OCI-LY3 (cell line): ENCODE measurements around the gene RNPEPL1.

Experiments used
- EZH2phosphoT487 ChIP-seq: fragments of 200-600 bp; shearing (Covaris generic); IDR thresholded peaks from 2 replicates; pipeline ENCODE4 v1.6.1; 2018; ENCODE audit warnings: antibody characterized with exemption, mixed run types, low read depth
- TF ChIP-seq, protein P1 (sequence below): fragments of 200-600, 300-600 bp; sonication (generic); IDR thresholded peaks from 2 replicates; pipeline ENCODE4 v1.5.1; 2014; ENCODE audit warnings: antibody characterized with exemption, low read length, low read depth

DNA sequence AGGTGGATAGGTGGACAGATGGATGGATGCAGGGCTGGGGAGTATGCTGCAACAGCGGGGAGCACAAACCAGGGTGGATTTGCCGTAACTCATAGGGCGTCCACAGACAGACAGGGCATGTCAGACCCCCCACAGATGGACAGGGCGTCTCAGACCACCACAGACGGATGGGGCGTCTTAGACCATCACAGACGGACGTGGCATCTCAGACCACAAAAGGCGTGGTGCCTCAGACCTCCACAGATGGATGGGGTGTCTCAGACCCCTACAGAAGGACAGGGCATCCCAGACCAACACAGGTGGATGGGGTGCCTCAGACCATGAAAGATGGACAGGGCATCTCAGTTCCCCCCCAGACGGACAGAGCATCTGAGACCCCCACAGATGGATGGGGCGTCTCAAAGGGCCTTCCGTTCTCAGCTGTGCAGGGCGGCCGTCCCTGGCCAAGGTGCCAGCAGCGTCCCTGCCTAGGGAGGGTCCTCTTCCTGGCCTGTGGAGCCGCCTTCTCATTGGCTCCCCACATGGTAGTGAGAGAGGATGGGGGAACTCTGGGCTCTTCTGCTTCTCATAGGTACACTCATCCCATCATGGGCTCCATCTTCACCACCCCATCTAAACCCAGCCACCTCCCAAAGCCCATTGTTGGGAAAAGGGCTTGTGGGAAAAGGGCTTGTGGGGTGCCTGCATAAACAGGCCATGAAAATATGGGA is 12.6 kb upstream of the RNPEPL1 start:
- TF ChIP-seq, protein P1, sequence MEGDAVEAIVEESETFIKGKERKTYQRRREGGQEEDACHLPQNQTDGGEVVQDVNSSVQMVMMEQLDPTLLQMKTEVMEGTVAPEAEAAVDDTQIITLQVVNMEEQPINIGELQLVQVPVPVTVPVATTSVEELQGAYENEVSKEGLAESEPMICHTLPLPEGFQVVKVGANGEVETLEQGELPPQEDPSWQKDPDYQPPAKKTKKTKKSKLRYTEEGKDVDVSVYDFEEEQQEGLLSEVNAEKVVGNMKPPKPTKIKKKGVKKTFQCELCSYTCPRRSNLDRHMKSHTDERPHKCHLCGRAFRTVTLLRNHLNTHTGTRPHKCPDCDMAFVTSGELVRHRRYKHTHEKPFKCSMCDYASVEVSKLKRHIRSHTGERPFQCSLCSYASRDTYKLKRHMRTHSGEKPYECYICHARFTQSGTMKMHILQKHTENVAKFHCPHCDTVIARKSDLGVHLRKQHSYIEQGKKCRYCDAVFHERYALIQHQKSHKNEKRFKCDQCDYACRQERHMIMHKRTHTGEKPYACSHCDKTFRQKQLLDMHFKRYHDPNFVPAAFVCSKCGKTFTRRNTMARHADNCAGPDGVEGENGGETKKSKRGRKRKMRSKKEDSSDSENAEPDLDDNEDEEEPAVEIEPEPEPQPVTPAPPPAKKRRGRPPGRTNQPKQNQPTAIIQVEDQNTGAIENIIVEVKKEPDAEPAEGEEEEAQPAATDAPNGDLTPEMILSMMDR: no peak
- TF ChIP-seq EZH2phosphoT487: no peak
